ENCODE results near the gene AK9.

Gene AK9

GRCh38 chr6:109485266-109485935 lies 205.6 kb downstream of the AK9 start:
- DNase-seq (ENCODE audit: insufficient read length, low spot score) (no peak), FAIRE-seq (no peak)

GRCh38 chr6:109484122-109484521 lies 206.9 kb downstream of the AK9 start:
- FAIRE-seq = no peak
- no peak for DNase-seq (ENCODE audit: insufficient read length, low spot score)

GRCh38 chr6:109483735-109484057 lies 207.3 kb downstream of the AK9 start:
- FAIRE-seq = no peak
- no peak for DNase-seq (ENCODE audit: insufficient read length, low spot score)

GRCh38 chr6:109482905-109483734 lies 207.9 kb downstream of the AK9 start, which contains the start of gene ZBTB24:
TSS of gene ZBTB24 (minus strand) at chr6:109483219. CDS start at chr6:109482026, 1,193 bp downstream.
- FAIRE-seq (no peak), DNase-seq (ENCODE audit: insufficient read length, low spot score) (peak; percentile 78)

GRCh38 chr6:109480993-109481480 lies 210.0 kb downstream of the AK9 start:
- DNase-seq (ENCODE audit: insufficient read length, low spot score) (no peak), FAIRE-seq (no peak)

- FAIRE-seq (no peak), DNase-seq (ENCODE audit: insufficient read length, low spot score) (no peak)
Measured at GRCh38 chr6:109478841-109479624, 212.0 kb downstream of the AK9 start.

GRCh38 chr6:109478222-109478805 lies 212.7 kb downstream of the AK9 start:
- FAIRE-seq = no peak
- DNase-seq (ENCODE audit: insufficient read length, low spot score) = no peak

GRCh38 chr6:109477725-109478124 lies 213.3 kb downstream of the AK9 start:
- DNase-seq (ENCODE audit: insufficient read length, low spot score) (no peak), FAIRE-seq (no peak)

GRCh38 chr6:109477184-109477583 lies 213.8 kb downstream of the AK9 start:
- no peak for DNase-seq (ENCODE audit: insufficient read length, low spot score)
- FAIRE-seq = no peak

GRCh38 chr6:109475625-109476024 lies 215.4 kb downstream of the AK9 start:
- FAIRE-seq (no peak), DNase-seq (ENCODE audit: insufficient read length, low spot score) (no peak)

GRCh38 chr6:109474995-109475394 lies 216.0 kb downstream of the AK9 start:
- DNase-seq (ENCODE audit: insufficient read length, low spot score) (no peak), FAIRE-seq (no peak)

- FAIRE-seq (no peak), DNase-seq (ENCODE audit: insufficient read length, low spot score) (no peak)
Measured at GRCh38 chr6:109473120-109473519, 217.9 kb downstream of the AK9 start.

GRCh38 chr6:109472132-109472995 lies 218.6 kb downstream of the AK9 start:
- FAIRE-seq = no peak
- DNase-seq (ENCODE audit: insufficient read length, low spot score) = no peak

- FAIRE-seq (no peak), DNase-seq (ENCODE audit: insufficient read length, low spot score) (no peak)
Measured at GRCh38 chr6:109471105-109471810, 219.7 kb downstream of the AK9 start.

- DNase-seq (ENCODE audit: insufficient read length, low spot score) (no peak), FAIRE-seq (no peak)
Measured at GRCh38 chr6:109469591-109470189, 221.3 kb downstream of the AK9 start.

- DNase-seq (ENCODE audit: insufficient read length, low spot score) (no peak), FAIRE-seq (no peak)
Measured at GRCh38 chr6:109467696-109468095, 223.3 kb downstream of the AK9 start.

- no peak for DNase-seq (ENCODE audit: insufficient read length, low spot score)
- FAIRE-seq = no peak
Measured at GRCh38 chr6:109466212-109466923, 224.6 kb downstream of the AK9 start.

GRCh38 chr6:109465772-109466171 lies 225.2 kb downstream of the AK9 start:
- FAIRE-seq (no peak), DNase-seq (ENCODE audit: insufficient read length, low spot score) (no peak)

Data from HTR-8/SVneo (cell line).